Keratinocyte (primary cell): Measurements from ENCODE around the gene ULBP3.

Source experiments
- CTCF ChIP-seq, 3 experiments: IDR thresholded peaks in 1 of 3; conservative IDR thresholded peaks in 1 of 3; optimal IDR thresholded peaks in 1 of 3; 2 replicates in 2 of 3; 3 replicates in 1 of 3; pipeline versions ENCODE3 to v1.5.1; 2011; ENCODE audit warnings: low read length in 3 of 3, mild to moderate bottlenecking in 3 of 3, moderate library complexity in 2 of 3, control low read depth in 1 of 3, inconsistent platforms in 1 of 3; ENCODE audit not compliant: insufficient read depth in 2 of 3; ENCODE audit errors: extremely low read depth in 1 of 3
- EZH2 ChIP-seq: IDR thresholded peaks from one replicate; pipeline ENCODE4 v1.6.1; 2012; ENCODE audit warnings: inconsistent platforms, mild to moderate bottlenecking, low read length, moderate library complexity

- TF ChIP-seq CTCF (optimal IDR thresholded peaks at IDR 0.05 in 1 of 3, IDR thresholded peaks at IDR 0.05 in 1 of 3, conservative IDR thresholded peaks at IDR 0.05 in 1 of 3; ENCODE audit: extremely low read depth in 1 of 3, insufficient read depth in 2 of 3, low read length in 3 of 3) (no peak), EZH2 (no peak)
These were observed 15.5 kb downstream of the ULBP3 start for GRCh38 chr6:150053450-150053849.
